NOMO-1 (cell line): Measurements from ENCODE around the gene SATL1.
"Not testable (repeated sequence)": the region's sequence is repeated elsewhere in the genome, so short reads cannot be mapped to it uniquely, and the experiment has no call there.

ENCODE experiments used
- DNase-seq, 2 experiments: peaks; one replicate each; lab custom pipeline; 2025; ENCODE audit not compliant: unreplicated experiment in 2 of 2; lab: John Stamatoyannopoulos, UW

SATL1 gene

DNA sequence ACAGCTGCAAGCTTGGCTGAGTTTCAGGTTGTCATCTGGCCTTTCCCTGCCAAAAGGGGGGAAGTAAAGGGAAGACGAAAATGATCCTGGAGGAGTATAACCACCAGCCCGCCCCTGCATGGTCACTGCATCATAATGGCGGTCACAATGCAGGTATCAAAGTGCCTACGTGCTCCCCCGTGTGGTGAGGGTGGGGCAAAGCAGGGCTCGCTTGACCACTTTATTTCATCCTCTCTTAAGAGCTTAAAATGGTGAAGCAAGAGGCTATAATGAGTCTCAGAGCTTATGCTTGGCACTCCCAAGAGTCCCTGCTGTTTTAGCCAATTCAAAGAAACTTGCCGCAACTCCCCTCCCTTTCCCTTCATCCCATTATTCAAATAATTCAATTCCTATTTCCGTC, 134.3 kb downstream of the SATL1 start:
- no peak for DNase-seq

DNA sequence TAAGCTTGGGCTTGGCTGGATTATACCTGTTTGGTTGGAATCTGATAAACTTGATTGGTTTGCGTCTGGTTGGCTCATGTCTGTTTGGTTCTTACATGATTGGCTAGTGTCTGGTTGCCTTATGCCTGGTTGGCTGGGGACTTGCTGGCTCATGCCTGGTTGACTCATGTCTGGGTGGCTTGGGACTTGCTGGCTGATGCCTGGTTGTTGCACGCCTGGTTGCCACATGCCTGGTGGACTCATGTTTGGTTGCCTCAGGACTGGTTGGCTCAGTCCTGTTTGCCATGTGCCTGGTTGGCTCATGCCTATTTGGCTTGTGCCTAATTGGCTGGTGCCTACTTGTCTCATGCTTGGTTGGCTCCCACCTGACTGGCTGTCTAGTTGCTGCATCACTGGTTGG, 135.4 kb downstream of the SATL1 start:
- DNase-seq, result no peak

DNA sequence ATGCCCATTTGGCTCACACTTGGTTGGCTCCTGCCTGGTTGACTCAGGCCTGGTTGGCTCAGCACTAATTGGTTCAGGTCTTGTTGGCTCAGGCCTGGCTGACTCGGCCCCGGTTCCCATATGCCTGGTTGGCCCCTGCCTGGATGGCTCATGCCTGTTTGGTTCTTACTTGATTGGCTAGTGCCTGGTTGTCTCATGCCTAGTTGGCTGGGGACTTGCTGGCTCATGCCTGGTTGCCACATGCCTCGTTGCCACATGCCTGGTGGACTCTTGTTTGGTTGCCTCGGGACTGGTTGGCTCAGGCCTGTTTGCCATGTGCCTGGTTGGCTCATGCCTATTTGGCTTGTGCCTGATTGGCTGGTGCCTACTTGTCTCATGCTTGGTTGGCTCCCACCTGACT, 136.2 kb downstream of the SATL1 start:
- no peak for DNase-seq

DNA sequence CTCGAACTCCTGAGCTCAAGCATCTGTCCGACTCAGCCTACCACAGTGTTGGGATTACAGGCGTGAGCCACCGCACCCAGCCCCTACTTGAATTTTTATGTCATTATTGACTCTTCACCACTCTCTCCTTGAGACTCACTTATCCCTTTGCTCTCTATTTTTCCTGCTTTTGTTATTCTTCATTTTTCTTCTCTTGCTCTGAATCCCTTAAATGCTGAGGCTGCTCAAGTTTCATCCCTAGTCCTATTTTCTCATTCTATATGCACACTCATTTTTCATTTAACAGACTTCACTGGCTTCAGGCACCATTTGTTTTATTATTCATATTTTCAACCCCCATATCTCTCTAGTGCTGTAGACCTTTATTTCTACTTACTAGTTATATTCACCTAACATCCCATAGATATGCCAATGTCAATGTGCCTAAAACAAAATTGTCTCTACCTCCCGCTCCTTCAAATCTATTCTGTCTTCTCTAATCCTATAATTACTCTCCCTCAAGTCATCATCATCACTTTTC, 154.2 kb downstream of the SATL1 start:
- DNase-seq, result no peak

DNA sequence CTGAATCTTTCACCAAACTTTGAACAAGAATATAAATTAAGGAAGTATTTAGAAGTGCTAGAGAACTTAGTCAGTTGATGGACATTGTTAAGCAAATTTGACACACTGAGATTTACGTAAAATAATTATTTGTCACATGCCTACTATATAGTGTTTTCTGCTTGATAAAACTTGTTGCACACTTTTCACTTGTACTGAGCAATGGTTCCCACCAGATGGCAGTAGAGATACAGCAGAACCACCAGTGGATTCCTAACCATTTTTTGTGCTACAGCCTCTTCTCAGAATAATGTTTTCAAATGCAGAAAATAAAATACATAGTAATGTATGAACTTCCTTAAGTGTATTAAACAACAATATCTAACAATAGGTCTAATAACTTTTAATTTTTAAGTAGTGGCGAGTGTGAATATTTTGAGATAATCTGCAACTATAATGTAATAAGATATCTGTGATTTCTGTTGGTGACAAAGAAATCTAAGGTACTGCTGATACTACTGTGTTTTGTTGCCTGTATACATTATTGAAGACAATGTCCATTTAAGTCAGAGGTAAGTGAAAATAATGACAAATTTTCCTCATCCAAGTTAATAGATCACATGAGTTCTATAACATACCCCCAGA, 158.7 kb downstream of the SATL1 start:
- DNase-seq, result peak in 1 of 2 experiments; percentile 19

DNA sequence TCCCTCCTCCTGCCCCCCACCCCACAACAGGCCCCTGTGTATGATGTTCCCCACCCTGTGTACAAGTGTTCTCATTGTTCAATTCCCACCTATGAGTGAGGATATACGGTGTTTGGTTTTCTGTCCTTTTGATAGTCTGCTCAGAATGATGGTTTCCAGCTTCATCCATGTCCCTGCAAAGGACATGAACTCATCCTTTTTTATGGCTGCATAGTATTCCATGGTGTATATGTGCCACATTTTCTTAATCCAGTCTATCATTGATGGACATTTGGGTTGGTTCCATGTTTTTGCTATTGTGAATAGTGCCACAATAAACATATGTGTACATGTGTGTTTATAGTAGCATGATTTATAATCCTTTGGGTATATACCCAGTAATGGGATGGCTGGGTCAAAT, 166.3 kb downstream of the SATL1 start:
- DNase-seq, result not testable (repeated sequence)

DNA sequence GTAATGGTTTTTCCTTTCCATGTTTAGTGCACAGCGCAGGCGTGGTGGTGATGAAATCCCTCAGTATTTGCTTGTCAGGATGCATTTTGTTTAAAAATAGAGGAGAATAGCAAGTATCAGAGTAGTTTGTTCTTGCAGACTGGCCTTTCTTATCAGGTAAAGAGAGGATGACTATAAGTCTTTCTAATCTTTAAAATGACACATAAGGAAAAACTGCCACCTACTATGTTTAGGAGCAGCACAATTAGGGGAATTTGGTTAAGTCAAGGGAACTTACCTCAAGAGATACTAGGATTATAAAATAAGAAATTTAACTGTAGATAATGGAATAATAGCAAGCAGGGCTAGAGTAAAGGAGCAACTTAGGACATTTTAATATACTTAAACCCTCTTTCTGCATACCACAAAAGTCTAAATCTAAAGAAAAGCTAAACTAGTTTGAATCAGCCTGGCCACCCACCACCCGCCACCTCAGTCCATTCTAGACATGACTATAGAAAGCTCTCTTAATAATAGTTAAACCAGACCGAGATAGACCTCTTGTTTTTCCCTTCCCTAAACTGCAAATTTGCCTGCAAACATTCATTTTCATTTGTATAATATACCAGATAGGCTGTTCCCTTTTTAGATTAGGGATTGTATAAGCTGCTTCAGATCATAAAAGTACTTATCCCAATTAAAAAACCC, 177.9 kb downstream of the SATL1 start:
- DNase-seq, result no peak

DNA sequence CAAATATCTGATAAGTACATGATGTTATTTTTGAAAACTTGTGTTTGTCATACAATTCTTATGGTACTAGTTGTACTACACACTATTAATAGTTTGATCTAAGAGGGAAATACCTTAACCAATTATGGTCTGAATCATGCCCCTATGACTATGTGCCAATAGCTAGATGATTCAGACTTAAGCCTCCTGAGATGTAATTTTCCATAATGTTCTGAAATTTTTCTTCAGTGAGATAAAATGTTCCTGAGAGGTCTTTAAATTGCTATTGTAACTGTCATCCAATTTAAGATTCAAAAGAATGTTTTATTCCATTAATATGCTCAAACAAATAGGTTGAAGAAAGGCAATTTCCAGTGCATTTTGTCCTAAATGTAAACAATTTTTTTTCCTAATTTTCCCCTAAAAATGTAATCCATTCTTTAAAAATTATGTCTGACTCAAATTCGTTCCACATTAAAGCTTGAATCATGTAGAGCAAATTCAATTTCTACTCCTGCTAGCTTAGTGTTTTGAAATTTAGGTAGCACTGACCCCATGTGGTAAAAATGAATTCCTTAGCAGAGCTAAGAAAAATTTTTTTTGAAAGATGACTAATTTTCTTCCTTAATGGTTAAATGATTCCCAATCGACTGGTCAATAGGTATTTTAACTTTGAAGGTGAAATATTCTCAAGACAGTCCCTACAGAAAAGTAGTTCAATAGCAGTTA, 190.8 kb downstream of the SATL1 start:
- peak in 1 of 2 experiments; percentile 8 for DNase-seq

DNA sequence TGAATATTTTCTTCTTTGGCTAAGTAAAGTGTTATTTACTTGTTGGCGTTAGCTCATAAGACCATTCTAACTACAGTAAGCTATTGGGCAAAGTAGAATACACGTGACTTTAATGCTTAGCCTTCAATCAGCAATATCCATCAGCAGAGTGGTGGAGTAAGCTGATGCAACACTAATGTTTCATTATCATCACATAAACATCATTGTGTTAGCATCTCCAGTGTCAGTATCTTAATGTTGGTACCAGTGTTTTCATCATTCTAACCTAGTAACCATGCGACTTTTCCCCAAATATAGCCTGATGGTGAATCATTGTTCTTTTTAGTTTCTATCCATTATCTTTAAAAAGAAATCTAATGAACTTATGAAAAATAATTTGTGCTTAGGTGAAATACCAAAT, 191.4 kb downstream of the SATL1 start:
- no peak for DNase-seq

DNA sequence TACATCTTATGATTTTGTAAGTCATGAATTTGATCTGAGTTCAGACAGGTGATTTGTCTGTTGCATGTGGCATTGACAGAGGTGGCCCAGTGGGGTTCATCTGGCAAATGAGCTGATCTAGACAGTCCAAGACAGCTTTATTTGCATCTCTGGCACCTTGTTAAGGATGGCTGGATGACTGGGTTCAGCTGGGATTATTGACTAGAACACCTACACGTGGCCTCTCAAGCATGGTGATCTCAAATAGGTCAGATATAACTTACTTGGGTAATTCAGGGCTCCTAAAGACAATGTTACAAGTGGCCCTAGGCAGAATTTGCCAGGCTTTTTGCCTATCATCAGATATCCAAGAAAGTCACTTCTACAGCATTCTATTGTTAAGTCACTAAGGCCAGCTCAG, 192.0 kb downstream of the SATL1 start:
- no peak for DNase-seq
